Thyroid gland (tissue), 4 donors: ENCODE data around the gene XRN2. TPM values are rescaled to one million over a fixed set of nuclear protein-coding genes. Genes with fewer than 3 reads are reported as not detected.

Experiments
- DNase-seq, 2 donors: peaks; one replicate each; pipeline ENCODE4 v3.0.0-alpha.2; 2019
- H3K27ac ChIP-seq, 3 donors: fragments of 200-600 bp; sonication (generic); 1 replicate in 2 of 3; 2 replicates in 1 of 3; pipeline ENCODE4 v1.5.1; 2016 to 2019; ENCODE audit warnings: mild to moderate bottlenecking in 1 of 3, moderate library complexity in 1 of 3
- H3K27me3 ChIP-seq: fragments of 200-600 bp; sonication (generic); one replicate; pipeline ENCODE4 v1.5.1; 2019
- H3K36me3 ChIP-seq, 2 donors: fragments of 200-600 bp; sonication (generic); one replicate each; pipeline ENCODE4 v1.5.1; 2016 to 2019
- H3K4me1 ChIP-seq, 2 donors: fragments of 200-600 bp; sonication (generic); one replicate each; pipeline ENCODE4 v1.5.1; 2017 to 2019
- H3K4me3 ChIP-seq, 3 donors: fragments of 200-600 bp; sonication (generic); replicated peaks in 1 of 3; 1 replicate in 2 of 3; 2 replicates in 1 of 3; pipeline ENCODE4 v1.5.1; 2016; ENCODE audit warnings: mild to moderate bottlenecking in 1 of 3
- H3K9me3 ChIP-seq: fragments of 200-600 bp; sonication (generic); one replicate; pipeline ENCODE4 v1.5.1; 2017
- POLR2A ChIP-seq, 2 donors: fragments of 450-650 bp; IDR thresholded peaks; one replicate each; pipeline ENCODE4 v1.6.1; 2017; ENCODE audit warnings: antibody characterized with exemption in 2 of 2, mild to moderate bottlenecking in 2 of 2, moderate library complexity in 1 of 2
- WGBS, 2 donors: methylation state at CpG; one replicate each; pipeline ENCODE4 v1.1.5; 2017; 5-methylcytosine and 5-hydroxymethylcytosine counted together
- intact Hi-C: fragments of 100-400 bp; cut with DNase I; formaldehyde crosslinking; loops from one replicate; pipeline ENCODE4 v1.15.1; 2023
- total RNA-seq, 4 donors: library from RNA; depleted of rRNA; stranded (reverse); fragments of >200 nt; gene quantifications; one replicate each; pipeline ENCODE4 v1.2.3, GENCODE V29; 2016
- TF ChIP-seq, protein P1 (sequence below), 6 experiments: fragments of 200-600 bp in 3 of 6; fragments of 450-650 bp in 3 of 6; sonication (generic) in 3 of 6; IDR thresholded peaks; one replicate each; pipeline ENCODE4 v1.5.1; 2016 to 2019; ENCODE audit warnings: antibody characterized with exemption in 6 of 6, mild to moderate bottlenecking in 2 of 6, inconsistent platforms in 1 of 6, moderate library complexity in 1 of 6

Gene XRN2
- total RNA-seq, 4 donors from 2014 or later, result 76.7 to 87.5 (median 80.1) TPM

DNA sequence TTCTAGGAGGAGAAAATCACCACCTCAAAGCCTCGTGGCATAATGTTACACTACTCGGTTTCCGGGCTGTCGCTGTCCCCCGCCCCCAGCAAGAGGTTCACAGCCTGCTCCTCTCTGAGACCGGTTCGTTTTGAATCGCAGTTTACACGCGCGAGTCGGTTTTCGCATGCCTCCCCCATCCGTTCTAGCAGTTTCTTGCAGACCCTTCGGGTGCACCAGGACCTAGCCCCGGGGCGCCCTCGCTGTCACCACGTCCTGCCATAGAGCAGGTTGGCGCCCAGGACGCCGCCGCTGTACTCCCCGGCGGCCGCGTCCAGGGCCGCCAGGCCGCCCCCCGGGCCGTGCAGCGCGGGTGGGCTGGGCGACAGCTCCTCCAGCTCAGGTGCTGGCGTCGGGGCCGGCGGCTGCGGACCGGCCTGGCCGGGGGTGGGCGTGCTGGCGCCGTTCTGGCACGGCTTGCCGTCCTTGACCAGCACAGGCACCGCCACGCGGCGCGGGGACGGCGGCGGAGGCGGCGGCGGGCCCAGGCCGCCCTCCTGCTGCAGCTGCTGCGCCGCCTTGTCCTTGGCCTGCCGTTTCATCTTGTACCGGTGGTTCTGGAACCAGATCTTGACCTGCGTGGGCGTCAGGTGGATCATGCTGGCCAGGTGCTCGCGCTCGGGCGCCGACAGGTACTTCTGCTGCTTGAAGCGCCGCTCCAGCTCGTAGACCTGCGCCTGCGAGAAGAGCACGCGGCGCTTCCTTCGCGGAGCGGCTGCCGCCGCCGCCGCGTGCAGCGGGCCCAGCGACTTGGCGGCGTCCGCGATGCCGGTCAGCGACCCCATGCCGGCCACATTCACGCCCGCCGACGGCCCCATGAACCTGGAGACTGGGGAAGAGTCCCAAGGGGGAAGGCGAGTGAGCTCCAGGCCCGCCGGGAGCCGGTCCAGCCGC lies 92.8 kb downstream of the XRN2 start:
- WGBS, 2 donors, result 8% methylated on average over 29 to 46 of the region's 103 CpGs
- H3K4me1 ChIP-seq, result peaks cover 0 to 19% of the 10 kb centered on the region in 2 donors
- DNase-seq, result peak; percentile 15 to 49
- no peaks in the 10 kb centered on the region for H3K36me3 ChIP-seq
- intact Hi-C loops, result loop anchor here (10.0 kb wide), 1 partner anchor 271 kb away; the partner anchor contains the start of gene KIZ
- no peak overlapping the region for H3K27ac ChIP-seq
- H3K4me3 ChIP-seq, result no peak overlapping the region
- no peak for TF ChIP-seq POLR2A (IDR thresholded peaks at IDR 0.05)
- TF ChIP-seq, protein P1, sequence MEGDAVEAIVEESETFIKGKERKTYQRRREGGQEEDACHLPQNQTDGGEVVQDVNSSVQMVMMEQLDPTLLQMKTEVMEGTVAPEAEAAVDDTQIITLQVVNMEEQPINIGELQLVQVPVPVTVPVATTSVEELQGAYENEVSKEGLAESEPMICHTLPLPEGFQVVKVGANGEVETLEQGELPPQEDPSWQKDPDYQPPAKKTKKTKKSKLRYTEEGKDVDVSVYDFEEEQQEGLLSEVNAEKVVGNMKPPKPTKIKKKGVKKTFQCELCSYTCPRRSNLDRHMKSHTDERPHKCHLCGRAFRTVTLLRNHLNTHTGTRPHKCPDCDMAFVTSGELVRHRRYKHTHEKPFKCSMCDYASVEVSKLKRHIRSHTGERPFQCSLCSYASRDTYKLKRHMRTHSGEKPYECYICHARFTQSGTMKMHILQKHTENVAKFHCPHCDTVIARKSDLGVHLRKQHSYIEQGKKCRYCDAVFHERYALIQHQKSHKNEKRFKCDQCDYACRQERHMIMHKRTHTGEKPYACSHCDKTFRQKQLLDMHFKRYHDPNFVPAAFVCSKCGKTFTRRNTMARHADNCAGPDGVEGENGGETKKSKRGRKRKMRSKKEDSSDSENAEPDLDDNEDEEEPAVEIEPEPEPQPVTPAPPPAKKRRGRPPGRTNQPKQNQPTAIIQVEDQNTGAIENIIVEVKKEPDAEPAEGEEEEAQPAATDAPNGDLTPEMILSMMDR (IDR thresholded peaks at IDR 0.05), result no peak
- H3K9me3 ChIP-seq, result no peaks in the 10 kb centered on the region
- H3K27me3 ChIP-seq, result peaks cover 70% of the 10 kb centered on the region

DNA sequence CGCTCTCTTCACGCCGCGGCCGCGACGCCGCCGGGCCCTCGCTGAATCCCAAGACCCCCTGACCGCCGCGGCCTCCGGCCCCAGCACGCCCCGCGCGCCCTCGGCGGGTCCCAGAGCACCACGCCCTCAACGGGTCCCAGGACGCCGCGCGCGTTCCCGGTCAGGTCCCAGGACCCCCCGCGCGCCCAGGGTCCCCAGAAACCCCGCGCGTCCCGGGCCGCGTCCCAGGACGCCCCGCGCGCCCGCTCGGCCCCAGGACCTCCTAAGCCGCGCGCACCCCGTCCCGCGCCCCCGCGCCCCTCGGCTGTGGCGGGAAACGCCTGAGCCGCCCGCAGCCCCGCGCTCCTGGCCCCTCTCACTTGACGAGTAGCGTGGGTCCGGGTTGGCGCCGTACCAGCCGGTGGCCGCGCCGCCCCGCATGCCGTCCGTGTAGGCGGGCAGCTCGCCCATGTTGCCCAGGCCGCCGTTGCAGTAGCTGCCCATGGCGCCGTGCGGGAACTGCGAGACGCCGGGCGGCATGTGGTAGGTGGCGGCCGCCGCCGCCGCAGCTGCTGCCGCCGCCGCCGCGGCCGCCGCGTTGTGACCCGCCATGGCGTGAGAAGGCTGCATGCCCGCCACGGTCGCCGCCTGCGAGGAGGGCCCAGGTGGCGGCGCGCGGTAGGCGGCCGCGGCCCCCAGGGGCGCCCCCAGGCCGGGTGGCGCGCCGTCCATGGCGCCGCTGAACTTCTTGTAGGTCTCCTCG lies 93.6 kb downstream of the XRN2 start:
- H3K27ac ChIP-seq, result no peak overlapping the region
- 2 to 3% methylated on average over 11 to 13 of the region's 116 CpGs for WGBS, 2 donors
- intact Hi-C loops, result loop anchor here (10.0 kb wide), 1 partner anchor 272 kb away; the partner anchor contains the start of gene KIZ

DNA sequence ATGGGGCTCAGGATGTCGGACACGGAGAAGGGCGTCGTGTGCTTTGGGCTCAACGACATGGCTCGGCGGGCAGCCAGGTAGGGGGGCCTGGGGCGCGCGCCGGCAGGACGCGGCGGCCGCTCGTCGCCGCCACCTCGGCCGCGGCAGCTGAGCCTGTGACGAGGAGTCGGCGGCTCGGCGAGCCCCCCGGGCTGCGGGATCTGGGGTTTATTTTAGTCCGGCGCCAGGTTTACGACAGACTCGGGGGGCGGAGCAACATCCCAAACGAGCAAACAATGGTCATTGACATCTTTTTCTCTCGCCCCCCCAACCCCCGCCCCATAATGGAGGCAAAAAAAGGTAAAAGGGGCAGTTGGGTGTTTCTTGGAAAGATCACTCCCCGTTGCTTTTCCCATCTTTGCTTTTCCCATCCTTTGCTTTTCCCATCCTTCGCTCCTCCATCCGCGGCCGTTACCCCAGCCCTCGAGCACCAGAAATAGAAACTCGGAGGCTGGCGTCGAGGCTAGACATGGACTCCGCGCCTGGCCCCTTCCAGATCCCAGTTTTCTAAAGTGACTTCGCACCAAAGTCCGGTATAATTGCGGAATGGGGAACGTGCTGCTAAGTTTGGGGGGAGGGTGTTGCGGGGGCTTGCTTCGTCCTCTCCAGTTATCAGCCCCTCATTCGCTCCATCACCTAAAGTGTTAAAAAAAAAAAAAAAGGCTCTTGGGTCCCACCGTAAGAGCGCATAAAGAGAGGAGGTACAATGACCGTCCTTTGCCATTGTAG lies 94.4 kb downstream of the XRN2 start, which contains the start of gene NKX2-4:
Gene NKX2-4 (minus strand): TSS at position 186 of the 768 bp plus-strand sequence. CDS start 127 bp downstream, at position 59.
- H3K27me3 ChIP-seq, result peaks cover 60% of the 10 kb centered on the region
- H3K27ac ChIP-seq, result no peak within 1 kb of the TSS
- H3K4me1 ChIP-seq, result peaks cover 0 to 19% of the 10 kb centered on the region in 2 donors
- H3K4me3 ChIP-seq, result no peak within 1 kb of the TSS
- no peaks in the 10 kb centered on the region for H3K36me3 ChIP-seq
- no peak for DNase-seq
- TF ChIP-seq, protein P1 (IDR thresholded peaks at IDR 0.05), result no peak
- 10 to 14% methylated on average over 35 to 44 of the region's 57 CpGs for WGBS, 2 donors
- intact Hi-C loops, result loop anchor here (10.0 kb wide), 1 partner anchor 273 kb away; the partner anchor contains the start of gene KIZ
- H3K9me3 ChIP-seq, result no peaks in the 10 kb centered on the region

More for the DNA sequence above, 93.6 kb downstream of the XRN2 start:
- Histone ChIP-seq H3K4me3 (no peak overlapping the region), H3K27me3 (peaks cover 65% of the 10 kb centered on the region), H3K4me1 (peaks cover 0 to 19% of the 10 kb centered on the region in 2 donors), H3K36me3 (no peaks in the 10 kb centered on the region), H3K9me3 (no peaks in the 10 kb centered on the region)
- peak in 1 of 2 donors; percentile 5 for DNase-seq
- TF ChIP-seq, protein P1 (IDR thresholded peaks at IDR 0.05), result no peak
- TF ChIP-seq POLR2A (IDR thresholded peaks at IDR 0.05), result no peak

DNA sequence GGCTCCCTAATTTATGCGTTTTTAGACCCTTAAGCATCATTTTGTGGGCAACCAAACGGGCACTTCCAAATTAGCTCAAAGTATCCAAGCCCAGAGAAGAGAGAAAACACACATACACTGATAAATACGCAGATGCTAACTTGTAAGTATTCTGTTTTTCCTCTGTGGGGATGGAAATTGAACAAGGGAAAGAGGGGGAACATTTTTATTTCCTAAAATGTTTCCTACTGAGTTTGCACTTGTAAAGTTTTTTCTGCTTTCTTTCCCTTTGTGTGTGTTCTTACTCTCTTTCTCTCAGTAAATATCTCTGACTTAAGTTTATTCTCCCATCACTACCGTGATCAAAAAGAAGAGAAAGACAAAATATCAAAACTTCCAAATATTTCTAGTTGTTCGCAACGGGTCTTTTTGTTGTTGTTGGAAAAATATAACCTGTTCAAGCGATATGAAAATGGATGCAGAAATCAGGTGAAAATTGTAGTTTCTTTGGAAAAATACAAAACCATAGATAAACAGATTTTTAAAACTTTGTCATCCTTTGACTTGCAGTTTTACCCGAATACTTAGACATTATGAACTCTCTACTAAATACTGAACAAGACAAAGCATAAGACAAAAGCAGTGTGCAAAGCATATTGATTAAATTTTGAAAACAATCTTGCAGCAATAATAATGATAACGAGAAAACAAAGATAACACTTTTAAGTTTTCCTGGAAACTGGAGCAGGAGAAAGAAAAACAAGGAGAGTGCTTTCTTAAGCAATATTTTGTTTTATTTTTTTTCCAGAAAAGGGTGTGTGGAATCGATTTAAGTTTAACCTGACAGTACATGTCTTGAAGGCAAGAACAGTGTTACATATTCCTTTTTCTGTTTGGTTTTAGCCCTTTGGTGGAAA lies 95.2 kb downstream of the XRN2 start:
- H3K9me3 ChIP-seq, result no peaks in the 10 kb centered on the region
- H3K27me3 ChIP-seq, result peaks cover 52% of the 10 kb centered on the region
- intact Hi-C loops, result loop anchor here (10.0 kb wide), 1 partner anchor 274 kb away; the partner anchor contains the start of gene KIZ
- no peak for TF ChIP-seq POLR2A (IDR thresholded peaks at IDR 0.05)
- H3K27ac ChIP-seq, result no peak overlapping the region
- DNase-seq, result no peak
- 21 to 24% methylated on average over 10 of the region's 10 CpGs for WGBS, 2 donors
- peaks cover 0 to 19% of the 10 kb centered on the region in 2 donors for H3K4me1 ChIP-seq
- no peak overlapping the region for H3K4me3 ChIP-seq
- H3K36me3 ChIP-seq, result no peaks in the 10 kb centered on the region
